GM12878 (cell line): ENCODE data around the gene CPA4. TPM values are rescaled to one million over a fixed set of nuclear protein-coding genes. Genes with fewer than 3 reads are reported as not detected.

Experiments used
- ATAC-seq: fragments of 200-7000 bp; cut with Tn5 transposase; 3 replicates; pipeline ENCODE4 v1.9.1; 2020; ENCODE audit warnings: mild to moderate bottlenecking, moderate library complexity
- BruUV-seq: library from RNA; stranded (reverse); fragments of 400-500 nt; replicated peaks from 2 replicates; lab custom pipeline; 2021; lab: Mats Ljungman, UMichigan
- CTCF ChIA-PET: fragments of 300-600 bp; sonication (Branson Sonifier 250); formaldehyde crosslinking; extraction: SDS; loops from one replicate; lab custom pipeline; 2021; ENCODE audit warnings: inconsistent platforms; lab: Yijun Ruan, JAX
- POLR2A ChIA-PET: fragments of 350-600 bp; formaldehyde crosslinking; extraction: SDS; loops from one replicate; lab custom pipeline; 2021; ENCODE audit warnings: inconsistent platforms; lab: Charles Lee
- RAD21 ChIA-PET: fragments of 300-600 bp; sonication (Branson Sonifier 250); formaldehyde crosslinking; loops from one replicate; lab custom pipeline; 2023; ENCODE audit warnings: antibody characterized with exemption; ENCODE audit not compliant: unreplicated experiment; lab: Charles Lee
- SMC1A ChIA-PET: fragments of 300-600 bp; sonication (Branson Sonifier 250); formaldehyde crosslinking; loops from one replicate; lab custom pipeline; 2023; ENCODE audit not compliant: unreplicated experiment, uncharacterized antibody; lab: Charles Lee
- DNase-seq: peaks from one replicate; pipeline ENCODE4 v3.0.0-alpha.2; 2011; ENCODE audit warnings: low read depth, low spot score
- FAIRE-seq: peaks from 3 replicates; lab custom pipeline; 2011; peaks lifted over from hg19 to GRCh38; lab: Jason Lieb, UNC
- H2AFZ ChIP-seq: 2 replicates; pipeline ENCODE4 v1.6.0; 2011; ENCODE audit warnings: low read depth, low read length, control low read depth; ENCODE audit not compliant: control insufficient read depth
- H3K27ac ChIP-seq: 2 replicates; pipeline ENCODE4 v1.5.1; 2011; ENCODE audit warnings: control low read depth; ENCODE audit not compliant: control insufficient read depth, insufficient read depth
- H3K27me3 ChIP-seq, 2 experiments: replicated peaks in 1 of 2; 2 replicates each; pipeline versions ENCODE4 v1.6.0 to v1.6.1; 2011; ENCODE audit warnings: low read length in 1 of 2; ENCODE audit not compliant: control insufficient read depth in 2 of 2, insufficient read depth in 2 of 2
- H3K36me3 ChIP-seq, 2 experiments: 2 replicates each; pipeline ENCODE4 v1.5.1; 2011; ENCODE audit warnings: low read length in 1 of 2; ENCODE audit not compliant: control insufficient read depth in 2 of 2, insufficient read depth in 2 of 2
- H3K4me1 ChIP-seq: 2 replicates; pipeline ENCODE4 v1.6.1; 2011; ENCODE audit warnings: mild to moderate bottlenecking, low read length, moderate library complexity, mixed read lengths; ENCODE audit not compliant: control insufficient read depth, insufficient read depth
- H3K4me2 ChIP-seq: 2 replicates; pipeline ENCODE4 v1.6.0; 2011; ENCODE audit warnings: control low read depth; ENCODE audit not compliant: control insufficient read depth, insufficient read depth
- H3K4me3 ChIP-seq: fragments of 200-600 bp; sonication (generic); 2 replicates; pipeline ENCODE4 v1.5.1; 2016
- H3K79me2 ChIP-seq: 2 replicates; pipeline ENCODE4 v1.6.0; 2011; ENCODE audit warnings: low read length; ENCODE audit not compliant: control insufficient read depth, insufficient read depth
- H3K9ac ChIP-seq: 2 replicates; pipeline ENCODE4 v1.8.0; 2011; ENCODE audit warnings: low read length, control low read depth, mixed read lengths; ENCODE audit not compliant: control insufficient read depth, insufficient read depth
- H3K9me3 ChIP-seq: replicated peaks from 3 replicates; pipeline ENCODE4 v1.5.1; 2011; ENCODE audit warnings: mild to moderate bottlenecking, low read length; ENCODE audit not compliant: control insufficient read depth, insufficient read depth
- H4K20me1 ChIP-seq: 2 replicates; pipeline ENCODE4 v1.6.0; 2011; ENCODE audit not compliant: control insufficient read depth, insufficient read depth
- CBX3 ChIP-seq: fragments of 200-600 bp; sonication (generic); IDR thresholded peaks from 2 replicates; pipeline ENCODE4 v1.6.1; 2016; ENCODE audit warnings: low read depth, borderline replicate concordance
- CBX5 ChIP-seq: sonication (generic); IDR thresholded peaks from 2 replicates; pipeline ENCODE4 v1.6.1; 2016; ENCODE audit warnings: low read depth, moderate library complexity, mild to moderate bottlenecking, inconsistent platforms
- CREM ChIP-seq: IDR thresholded peaks from 2 replicates; pipeline ENCODE4 v1.6.1; 2014; ENCODE audit warnings: antibody characterized with exemption, low read depth
- DPF2 ChIP-seq: fragments of 450-650 bp; IDR thresholded peaks from 2 replicates; pipeline ENCODE4 v1.6.1; 2017; ENCODE audit warnings: mild to moderate bottlenecking
- MTA2 ChIP-seq: fragments of 450-650 bp; IDR thresholded peaks from 2 replicates; pipeline ENCODE4 v1.6.1; 2016; ENCODE audit warnings: low read depth, mild to moderate bottlenecking, moderate library complexity
- MTA3 ChIP-seq: IDR thresholded peaks from 2 replicates; pipeline ENCODE4 v1.6.1; 2012; ENCODE audit warnings: low read length, inconsistent platforms, borderline replicate concordance
- MXI1 ChIP-seq: fragments of 150-350 bp; IDR thresholded peaks from 2 replicates; pipeline ENCODE4 v1.6.1; 2011; ENCODE audit warnings: low read depth, mild to moderate bottlenecking, inconsistent platforms, low read length, improper control_type of control experiment
- NFYB ChIP-seq: IDR thresholded peaks from 2 replicates; pipeline ENCODE4 v1.6.1; 2011; ENCODE audit warnings: low read depth, mild to moderate bottlenecking, low read length, improper control_type of control experiment, moderate library complexity; ENCODE audit not compliant: insufficient read depth
- POU2F2 ChIP-seq: IDR thresholded peaks from 3 replicates; pipeline ENCODE4 v1.6.1; 2011; ENCODE audit warnings: low read depth, mild to moderate bottlenecking, low read length, borderline replicate concordance
- RFX5 ChIP-seq: IDR thresholded peaks from 2 replicates; pipeline ENCODE4 v1.6.1; 2011; ENCODE audit warnings: low read depth, low read length, improper control_type of control experiment
- SIN3A ChIP-seq: IDR thresholded peaks from 2 replicates; pipeline ENCODE4 v1.6.1; 2012; ENCODE audit warnings: low read depth, low read length, improper control_type of control experiment
- WGBS: methylation state at CpG from one replicate; pipeline ENCODE4 v1.1.6; 2016; ENCODE audit warnings: low lambda C conversion rate; ENCODE audit not compliant: insufficient replicate concordance, insufficient coverage; ENCODE audit errors: missing lambda C conversion rate; 5-methylcytosine and 5-hydroxymethylcytosine counted together
- in situ Hi-C: fragments of 300-500 bp; cut with MboI; formaldehyde crosslinking; loops from 9 replicates; pipeline ENCODE4 v1.14.3; 2018; ENCODE audit warnings: mixed read lengths
- intact Hi-C: fragments of 100-400 bp; cut with micrococcal nuclease; formaldehyde crosslinking; loops from one replicate; pipeline ENCODE4 v1.14.2; 2022; ENCODE audit not compliant: unreplicated experiment
- polyA plus RNA-seq, 11 experiments: library from polyadenylated mRNA; depleted of rRNA in 4 of 11; unstranded in 6 of 11; stranded (reverse) in 5 of 11; fragments of >200 nt; fragmentation: Nextera tagmentation in 4 of 11; fragmentation: Illumina TruSeq in 1 of 11; extraction: Ambion mirVana in 4 of 11; extraction: Trizol in 1 of 11; gene quantifications; 1 replicate in 1 of 11; 2 replicates in 10 of 11; pipeline versions ENCODE4 v1.2.1 to v1.2.3, GENCODE V29; 2011 to 2016; ENCODE audit warnings: inconsistent platforms in 2 of 11, missing spikeins in 2 of 11, low read depth in 1 of 11
- total RNA-seq, 4 experiments: library from RNA; depleted of rRNA in 3 of 4; stranded (reverse); fragments of >200 nt in 3 of 4; fragmentation: Illumina TruSeq in 1 of 4; extraction: Trizol in 1 of 4; gene quantifications; 2 replicates each; pipeline versions ENCODE4 v1.2.1 to v1.2.3, GENCODE V29; 2013 to 2021
- TF ChIP-seq, protein P1 (sequence below): IDR thresholded peaks from 2 replicates; pipeline ENCODE4 v1.6.1; 2011; ENCODE audit warnings: low read depth, low read length, improper control_type of control experiment, borderline replicate concordance
- TF ChIP-seq, protein P2 (sequence below): fragments of 450-650 bp; IDR thresholded peaks from 2 replicates; pipeline ENCODE4 v1.6.1; 2018; ENCODE audit warnings: borderline replicate concordance, mild to moderate bottlenecking; ENCODE audit not compliant: partially characterized antibody
- TF ChIP-seq, protein P3 (sequence below): fragments of 450-650 bp; IDR thresholded peaks from 2 replicates; pipeline ENCODE4 v1.6.1; 2016; ENCODE audit warnings: mild to moderate bottlenecking
- TF ChIP-seq, protein P4 (sequence below): IDR thresholded peaks from 2 replicates; pipeline ENCODE4 v1.6.1; 2011; ENCODE audit warnings: low read depth, mild to moderate bottlenecking, low read length, moderate library complexity, borderline replicate concordance; ENCODE audit errors: extremely low read depth

The CPA4 gene
- total and polyA plus RNA-seq, 10 of the 15 experiments (the other 5 are each of a cell fraction or from before 2014, with no cell fraction given), result 0.05 to 0.35 (median 0.18) TPM; not detected in 1

DNA sequence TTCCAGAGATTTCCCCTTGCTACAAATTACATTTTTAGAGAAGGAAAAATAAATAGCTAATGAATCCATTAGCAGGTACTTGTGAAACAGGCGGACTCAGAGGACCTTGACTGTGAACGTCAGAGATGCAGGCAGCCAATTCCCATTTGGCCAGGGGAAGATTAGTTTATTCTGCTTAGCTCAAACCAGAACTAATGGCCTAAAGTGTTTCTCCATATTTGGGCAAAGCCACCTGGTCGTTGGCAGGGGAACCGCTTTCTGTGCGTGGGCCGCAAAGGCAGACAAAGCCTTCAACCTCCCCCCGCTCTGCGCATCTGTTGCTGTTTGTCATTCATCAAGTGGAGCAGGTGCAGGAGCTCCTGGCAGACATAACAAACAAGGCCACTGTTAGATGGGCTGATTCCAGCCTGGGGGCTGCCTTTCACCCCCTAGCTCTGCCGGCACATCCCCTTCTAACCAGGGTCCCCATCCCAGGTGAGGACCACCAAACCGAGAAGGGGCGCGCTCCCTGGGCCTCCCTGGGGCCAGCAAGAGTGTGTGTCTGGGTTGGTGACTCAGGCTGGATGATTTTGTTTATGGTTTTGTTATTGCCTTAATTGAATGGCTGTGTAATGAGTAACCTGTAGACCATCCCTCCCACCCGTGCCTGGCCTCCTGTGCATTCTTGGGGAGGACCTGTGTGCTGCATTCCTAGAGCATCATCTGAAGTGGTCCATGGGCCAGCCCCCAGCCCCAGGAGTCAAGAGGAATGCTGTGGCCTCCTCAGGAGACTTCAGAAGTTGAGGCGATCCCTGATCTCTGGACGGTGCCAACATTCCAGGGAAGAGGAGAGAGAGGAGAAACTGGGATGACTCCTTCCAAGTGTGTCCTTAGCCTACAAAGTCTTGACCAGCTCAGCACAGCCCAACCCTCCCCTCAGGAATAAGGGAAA is 72.8 kb downstream of the CPA4 start:
- ChIA-PET RAD21 (interaction anchor here (0.9 to 1.3 kb wide), 3 partner anchors 14 to 75 kb away, joined by 3 to 6 read pairs (median 4); partner anchors contain the start of gene CEP41), CTCF (interaction anchor here (0.7 to 1.2 kb wide), 2 partner anchors 14 to 123 kb away, joined by 3 read pairs; no protein-coding TSS in a partner anchor), SMC1A (interaction anchor here (0.9 to 1.6 kb wide), 5 partner anchors 11 to 111 kb away, joined by 3 to 6 read pairs (median 4); no protein-coding TSS in a partner anchor), POLR2A (interaction anchor here (1.1 kb wide), 1 partner anchor 16 kb away, joined by 5 read pairs; no protein-coding TSS in a partner anchor)
- H3K4me2 ChIP-seq, result 0 out of 2 replicates have a peak overlapping the region, but pooled peaks have one; percentile 2
- H3K27me3 ChIP-seq, result no peaks in the 10 kb centered on the region
- DNase-seq (peak; percentile 51), ATAC-seq (peak; percentile 87), FAIRE-seq (peak; percentile 41)
- no peaks in the 10 kb centered on the region for H3K36me3 ChIP-seq
- H3K4me3 ChIP-seq, result no peak overlapping the region
- WGBS, result 84% methylated on average over 15 of the region's 15 CpGs
- intact Hi-C loops, result loop anchor here (5.0 kb wide), 2 partner anchors 122 to 123 kb away; no protein-coding TSS in a partner anchor
- H3K9me3 ChIP-seq, result no peaks in the 10 kb centered on the region; the same call in 2 of the 3 replicates
- no peaks in the 10 kb centered on the region for H4K20me1 ChIP-seq
- H3K27ac ChIP-seq, result peak overlapping the region; percentile 69
- BruUV-seq, result TSS peak; percentile 91
- no peak overlapping the region; the same call in 1 of the 2 replicates for H2AFZ ChIP-seq
- no peaks in the 10 kb centered on the region for H3K79me2 ChIP-seq
- in situ Hi-C loops, result no loop called here
- H3K4me1 ChIP-seq, result peaks cover 13% of the 10 kb centered on the region
- peak overlapping the region; percentile 46; the same call in 1 of the 2 replicates for H3K9ac ChIP-seq
- TF ChIP-seq RFX5 (no peak), MXI1 (peak; percentile 62; the same call in 1 of the 2 replicates), CBX3 (no peak), NFYB (no peak), CBX5 (no peak), MTA2 (peak; percentile 85), CREM (0 out of 2 replicates have a peak, but pooled peaks have one; percentile 41), MTA3 (no peak), DPF2 (peak; percentile 45), SIN3A (no peak), POU2F2 (peak; percentile 65; the same call in 1 of the 3 replicates)
- TF ChIP-seq, protein P1, sequence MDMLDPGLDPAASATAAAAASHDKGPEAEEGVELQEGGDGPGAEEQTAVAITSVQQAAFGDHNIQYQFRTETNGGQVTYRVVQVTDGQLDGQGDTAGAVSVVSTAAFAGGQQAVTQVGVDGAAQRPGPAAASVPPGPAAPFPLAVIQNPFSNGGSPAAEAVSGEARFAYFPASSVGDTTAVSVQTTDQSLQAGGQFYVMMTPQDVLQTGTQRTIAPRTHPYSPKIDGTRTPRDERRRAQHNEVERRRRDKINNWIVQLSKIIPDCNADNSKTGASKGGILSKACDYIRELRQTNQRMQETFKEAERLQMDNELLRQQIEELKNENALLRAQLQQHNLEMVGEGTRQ, result no peak
- TF ChIP-seq, protein P2, sequence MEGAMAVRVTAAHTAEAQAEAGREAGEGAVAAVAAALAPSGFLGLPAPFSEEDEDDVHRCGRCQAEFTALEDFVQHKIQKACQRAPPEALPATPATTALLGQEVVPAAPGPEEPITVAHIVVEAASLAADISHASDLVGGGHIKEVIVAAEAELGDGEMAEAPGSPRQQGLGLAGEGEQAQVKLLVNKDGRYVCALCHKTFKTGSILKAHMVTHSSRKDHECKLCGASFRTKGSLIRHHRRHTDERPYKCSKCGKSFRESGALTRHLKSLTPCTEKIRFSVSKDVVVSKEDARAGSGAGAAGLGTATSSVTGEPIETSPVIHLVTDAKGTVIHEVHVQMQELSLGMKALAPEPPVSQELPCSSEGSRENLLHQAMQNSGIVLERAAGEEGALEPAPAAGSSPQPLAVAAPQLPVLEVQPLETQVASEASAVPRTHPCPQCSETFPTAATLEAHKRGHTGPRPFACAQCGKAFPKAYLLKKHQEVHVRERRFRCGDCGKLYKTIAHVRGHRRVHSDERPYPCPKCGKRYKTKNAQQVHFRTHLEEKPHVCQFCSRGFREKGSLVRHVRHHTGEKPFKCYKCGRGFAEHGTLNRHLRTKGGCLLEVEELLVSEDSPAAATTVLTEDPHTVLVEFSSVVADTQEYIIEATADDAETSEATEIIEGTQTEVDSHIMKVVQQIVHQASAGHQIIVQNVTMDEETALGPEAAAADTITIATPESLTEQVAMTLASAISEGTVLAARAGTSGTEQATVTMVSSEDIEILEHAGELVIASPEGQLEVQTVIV, result no peak
- TF ChIP-seq, protein P3, sequence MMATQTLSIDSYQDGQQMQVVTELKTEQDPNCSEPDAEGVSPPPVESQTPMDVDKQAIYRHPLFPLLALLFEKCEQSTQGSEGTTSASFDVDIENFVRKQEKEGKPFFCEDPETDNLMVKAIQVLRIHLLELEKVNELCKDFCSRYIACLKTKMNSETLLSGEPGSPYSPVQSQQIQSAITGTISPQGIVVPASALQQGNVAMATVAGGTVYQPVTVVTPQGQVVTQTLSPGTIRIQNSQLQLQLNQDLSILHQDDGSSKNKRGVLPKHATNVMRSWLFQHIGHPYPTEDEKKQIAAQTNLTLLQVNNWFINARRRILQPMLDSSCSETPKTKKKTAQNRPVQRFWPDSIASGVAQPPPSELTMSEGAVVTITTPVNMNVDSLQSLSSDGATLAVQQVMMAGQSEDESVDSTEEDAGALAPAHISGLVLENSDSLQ, result peak; percentile 66; the same call in 1 of the 2 replicates
- TF ChIP-seq, protein P4, sequence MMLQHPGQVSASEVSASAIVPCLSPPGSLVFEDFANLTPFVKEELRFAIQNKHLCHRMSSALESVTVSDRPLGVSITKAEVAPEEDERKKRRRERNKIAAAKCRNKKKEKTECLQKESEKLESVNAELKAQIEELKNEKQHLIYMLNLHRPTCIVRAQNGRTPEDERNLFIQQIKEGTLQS, result no peak
